ENCODE results near the gene UBAP1. TPM values are rescaled to one million over a fixed set of nuclear protein-coding genes. Genes with fewer than 3 reads are reported as not detected.
A peak's percentile ranks its signal among the peaks of the same experiment; 100 is the strongest.
"Not testable (repeated sequence)": the region's sequence is repeated elsewhere in the genome, so short reads cannot be mapped to it uniquely, and the experiment has no call there.

Gene UBAP1
- total RNA-seq, 1 experiment from 2014 or later = 46.1 TPM

DNA sequence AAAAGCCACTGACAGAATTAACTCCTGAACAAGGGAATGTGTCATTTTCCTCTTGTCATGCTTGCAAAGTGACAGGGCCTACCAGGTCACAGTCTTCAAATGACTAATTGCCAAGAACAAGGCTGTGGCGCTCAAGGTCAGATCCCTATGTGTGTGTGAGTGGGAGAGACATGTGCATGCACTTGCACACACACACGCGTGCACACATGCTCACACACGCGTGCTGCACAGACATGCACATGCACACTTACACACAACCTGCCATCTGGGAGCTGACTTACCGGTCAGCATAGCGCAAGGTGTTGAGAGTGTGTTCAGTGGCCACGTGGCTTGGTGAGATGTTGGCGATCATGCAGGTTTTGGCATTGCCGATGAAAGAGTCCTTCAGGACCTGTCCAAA is 80.5 kb downstream of the UBAP1 start:
- no peak for DNase-seq (ENCODE audit: low spot score)

DNA sequence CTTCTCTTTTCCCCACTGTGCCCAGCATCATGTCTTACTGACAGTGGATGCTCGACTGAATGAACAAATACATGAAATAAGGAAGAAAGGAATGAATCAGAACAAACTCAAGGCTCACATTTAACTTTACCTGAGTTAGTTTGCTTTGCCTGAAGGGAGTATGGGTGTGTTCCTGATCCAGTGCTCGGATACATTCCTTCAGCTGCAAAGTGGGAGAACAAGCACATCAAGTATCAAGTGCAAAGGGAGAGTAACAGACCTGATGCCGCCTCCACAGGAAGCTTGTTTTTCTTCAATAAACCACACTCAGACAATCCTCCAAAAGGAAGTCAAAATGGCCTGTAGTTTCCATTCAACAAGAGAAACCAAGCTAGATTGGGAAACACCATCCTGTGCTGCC is 84.1 kb downstream of the UBAP1 start:
- no peak for DNase-seq (ENCODE audit: low spot score)

DNA sequence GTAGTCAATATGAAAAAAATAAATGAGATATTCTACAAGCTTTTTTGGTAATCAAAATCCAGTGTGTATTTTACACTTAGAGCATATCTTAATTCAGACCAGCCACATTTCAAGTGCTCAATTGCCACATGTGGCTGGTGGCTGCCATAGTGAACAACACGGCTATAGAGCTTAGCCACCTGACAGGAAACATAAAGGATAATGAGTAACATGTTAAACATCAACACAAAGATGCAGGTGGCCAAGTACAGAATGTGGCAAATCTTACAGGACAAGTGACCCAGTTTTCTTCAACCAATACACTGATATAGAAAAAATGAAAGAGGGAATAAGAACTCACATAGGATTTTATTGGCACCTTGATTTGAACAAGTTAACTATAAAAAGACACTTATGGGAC is 88.8 kb downstream of the UBAP1 start:
- DNase-seq (ENCODE audit: low spot score) = peak; percentile 54

DNA sequence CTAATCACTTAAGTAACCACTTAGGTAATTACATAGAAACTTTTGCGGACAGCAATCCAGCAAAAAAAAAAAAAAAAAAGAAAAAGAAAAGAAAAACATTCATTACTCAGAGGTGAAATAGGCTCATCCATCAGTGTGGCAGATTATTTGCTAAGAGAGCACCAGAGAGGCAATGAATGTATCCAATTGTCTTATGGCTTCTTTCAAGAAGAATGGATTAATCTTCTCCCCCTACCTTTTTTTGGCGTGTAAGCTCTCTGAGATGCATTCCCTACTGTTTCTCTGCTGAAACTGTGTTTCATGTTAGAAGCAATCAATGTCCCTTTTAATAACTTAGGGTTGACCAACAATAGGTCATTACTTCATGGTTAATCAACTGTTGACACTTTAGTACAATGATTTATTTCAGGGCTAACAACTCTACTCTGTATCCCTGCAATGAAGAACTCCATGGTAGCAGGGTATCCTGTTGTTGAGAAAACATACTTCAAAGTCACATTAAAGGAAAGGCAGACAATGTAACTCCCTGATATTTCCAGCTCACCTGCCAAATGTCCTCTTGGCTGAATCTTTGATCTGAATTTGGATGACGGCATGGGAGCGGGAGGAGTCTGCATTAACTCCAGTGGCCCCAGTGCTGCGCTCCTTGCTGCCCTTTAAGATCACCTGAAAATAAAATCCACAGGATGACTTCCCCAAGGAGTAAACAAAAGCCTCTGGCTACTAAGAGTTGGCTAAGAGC is 92.6 kb downstream of the UBAP1 start:
- no peak for DNase-seq (ENCODE audit: low spot score)

DNA sequence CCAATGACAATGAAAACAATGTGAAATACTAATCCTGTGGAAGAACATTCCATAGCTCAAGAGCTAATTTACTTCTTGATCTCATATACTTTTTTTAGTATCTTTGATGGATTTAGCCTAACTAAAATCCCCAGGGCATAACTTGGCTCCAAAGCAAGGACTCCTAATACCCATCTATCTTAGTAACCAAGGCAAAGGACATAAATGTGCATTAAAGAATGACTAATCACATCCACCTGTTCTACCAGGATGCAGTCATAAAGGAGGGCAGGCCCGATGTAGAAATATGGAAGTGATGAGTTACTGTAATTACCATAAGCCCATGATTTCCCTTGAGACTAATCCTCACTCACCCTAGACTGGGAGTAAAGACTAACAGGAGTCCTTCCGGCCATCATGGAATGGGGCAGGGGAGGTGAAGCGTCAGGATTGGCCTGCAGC is 93.3 kb downstream of the UBAP1 start:
- peak; percentile 86 for DNase-seq (ENCODE audit: low spot score)

DNA sequence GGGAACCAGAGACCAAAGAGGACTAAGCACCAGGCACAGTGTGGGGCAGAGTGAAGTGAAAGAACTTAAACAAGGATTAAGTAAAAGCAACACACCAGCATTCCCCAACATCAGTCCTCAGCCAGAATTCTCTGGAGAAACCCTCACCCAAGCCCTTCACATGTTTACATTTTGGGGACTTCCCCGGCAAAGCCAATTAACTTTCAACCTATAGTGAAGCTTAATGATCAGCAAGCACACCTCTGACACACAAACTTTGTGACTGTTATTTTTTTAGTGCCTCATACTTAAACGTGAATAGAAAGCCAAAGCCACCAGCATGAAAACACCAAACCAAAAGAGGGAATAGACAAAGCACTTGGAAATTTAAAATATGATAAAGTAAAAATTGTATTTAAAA is 94.7 kb downstream of the UBAP1 start:
- DNase-seq (ENCODE audit: low spot score) = not testable (repeated sequence)

DNA sequence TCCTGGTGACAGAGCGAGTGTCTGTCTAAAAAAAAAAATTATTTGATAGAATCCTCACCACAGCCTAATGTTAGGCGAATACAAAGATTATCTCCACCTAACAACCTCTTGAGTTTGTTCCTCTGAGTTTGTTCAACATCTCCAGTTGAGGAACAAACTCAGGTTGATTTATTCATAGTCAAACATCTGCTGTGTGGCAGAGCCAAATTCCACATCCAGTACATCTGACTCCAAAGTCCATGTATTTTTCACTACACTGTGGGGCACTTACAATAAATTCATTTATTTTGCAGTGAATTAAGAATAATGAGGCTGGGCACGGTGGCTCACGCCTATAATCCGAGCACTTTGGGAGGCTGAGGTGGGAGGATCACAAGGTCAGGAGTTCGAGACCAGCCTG is 97.0 kb downstream of the UBAP1 start:
- DNase-seq (ENCODE audit: low spot score) = no peak

DNA sequence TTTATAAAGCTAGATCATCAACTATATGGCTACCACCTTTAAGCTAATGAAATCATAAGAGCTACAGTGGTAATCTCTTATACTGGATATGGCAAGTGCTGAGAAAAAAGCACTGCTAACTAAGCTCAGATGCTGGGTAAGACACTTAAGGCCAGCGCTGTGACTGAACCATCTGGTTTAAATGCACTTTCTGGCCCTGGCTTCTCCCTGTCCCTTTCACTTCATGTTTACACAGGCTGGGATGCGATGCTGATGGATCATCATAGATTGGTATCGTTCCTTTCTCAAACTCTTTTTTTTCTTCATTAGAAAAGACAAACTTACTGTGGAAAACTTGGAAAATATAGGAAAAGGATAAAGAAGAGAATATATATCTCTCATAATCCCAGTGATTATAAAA is 97.9 kb downstream of the UBAP1 start:
- no peak for DNase-seq (ENCODE audit: low spot score)

DNA sequence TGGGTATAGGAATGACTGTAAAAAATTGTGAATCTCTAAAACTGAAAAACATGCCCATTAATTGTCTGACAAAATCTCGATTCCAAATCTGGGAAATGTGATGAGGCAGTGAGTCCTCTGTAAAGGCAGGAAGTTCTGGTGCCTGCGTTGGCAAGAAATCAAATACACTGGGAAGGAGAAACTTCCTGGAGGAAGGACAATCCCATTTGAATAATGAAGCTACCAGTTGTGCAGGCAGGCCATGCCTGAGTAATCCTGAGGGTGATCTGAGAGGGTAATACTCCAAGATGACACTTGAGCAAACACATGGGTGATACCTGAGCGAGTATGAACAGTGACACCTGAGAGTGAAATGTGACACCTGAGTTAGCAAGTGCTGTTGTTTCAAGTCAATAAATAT is 100.6 kb downstream of the UBAP1 start:
- peak; percentile 35 for DNase-seq (ENCODE audit: low spot score)

DNA sequence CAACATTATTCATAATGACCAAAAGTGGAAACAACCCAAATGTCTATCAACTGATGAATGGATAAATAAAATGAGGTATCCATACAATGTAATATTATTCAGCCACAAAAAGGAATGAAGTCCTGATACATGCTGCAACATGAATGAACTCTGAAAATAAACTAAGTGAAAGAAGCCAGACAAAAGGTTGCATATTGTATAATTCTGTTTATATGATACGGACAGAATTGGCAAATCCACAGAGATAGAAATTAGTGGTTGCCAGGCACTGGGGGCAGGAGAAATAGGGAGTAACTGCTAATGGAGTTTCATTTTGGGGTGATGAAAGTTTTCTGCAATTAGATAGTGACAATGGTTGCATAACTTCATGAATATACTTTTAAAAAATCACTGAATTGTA is 103.3 kb downstream of the UBAP1 start:
- no peak for DNase-seq (ENCODE audit: low spot score)

DNA sequence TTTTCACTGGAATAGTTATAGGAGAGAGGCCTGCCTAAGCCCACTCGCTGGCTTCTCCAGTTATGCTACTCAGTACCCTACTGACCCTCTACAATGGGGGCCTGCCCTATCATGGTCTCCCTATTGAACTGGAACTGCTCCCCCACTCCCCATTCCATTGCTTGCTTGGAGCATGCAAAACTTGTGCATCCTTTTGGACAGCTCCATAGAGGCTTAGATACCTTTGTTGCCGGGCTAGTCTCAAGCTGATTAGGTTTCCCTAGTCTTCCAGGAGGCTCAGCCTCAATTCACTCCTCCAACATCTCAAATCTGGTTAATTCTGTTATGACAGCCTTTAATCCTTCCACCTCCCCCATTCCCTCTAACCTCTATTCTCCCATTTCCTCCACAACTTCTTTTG is 110.3 kb downstream of the UBAP1 start:
- no peak for DNase-seq (ENCODE audit: low spot score)

DNA sequence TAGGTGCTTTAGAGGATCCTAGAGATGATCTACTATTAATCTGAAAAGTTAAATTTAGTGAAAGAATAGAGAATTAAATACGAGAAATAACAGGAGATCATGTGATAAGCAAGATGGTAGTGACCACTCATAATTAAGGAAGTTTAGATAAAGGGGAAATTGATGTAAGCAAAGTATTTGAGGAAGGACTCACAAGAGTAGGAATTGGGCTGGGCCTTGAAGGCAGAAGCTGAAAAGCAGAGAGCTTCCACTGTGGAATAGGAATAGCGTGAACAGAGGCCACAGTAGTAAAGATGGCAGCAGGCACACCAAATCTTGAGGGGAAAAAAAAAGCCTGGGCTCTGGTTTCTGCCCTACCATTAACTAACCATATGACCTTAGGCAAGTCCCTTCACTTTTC is 112.2 kb downstream of the UBAP1 start:
- DNase-seq (ENCODE audit: low spot score) = no peak

DNA sequence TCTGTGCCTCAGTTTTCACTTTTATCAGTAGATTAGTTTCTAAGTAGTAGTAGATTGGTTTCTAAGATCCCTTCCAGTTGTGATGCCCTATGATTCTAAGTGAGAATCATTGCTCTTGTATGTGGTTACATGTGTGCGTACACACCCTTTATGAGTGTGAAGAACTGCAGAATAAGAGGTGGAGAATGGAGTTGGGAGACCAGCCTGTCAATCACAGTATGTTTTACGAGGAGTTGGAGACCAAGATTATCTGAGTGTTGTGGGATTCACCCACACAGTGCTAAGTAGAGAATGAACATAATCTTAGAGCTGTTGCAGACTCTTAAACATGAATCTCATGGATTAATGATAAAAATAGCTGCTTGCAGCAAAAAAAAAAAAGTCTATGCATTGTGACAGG is 112.6 kb downstream of the UBAP1 start:
- no peak for DNase-seq (ENCODE audit: low spot score)

DNA sequence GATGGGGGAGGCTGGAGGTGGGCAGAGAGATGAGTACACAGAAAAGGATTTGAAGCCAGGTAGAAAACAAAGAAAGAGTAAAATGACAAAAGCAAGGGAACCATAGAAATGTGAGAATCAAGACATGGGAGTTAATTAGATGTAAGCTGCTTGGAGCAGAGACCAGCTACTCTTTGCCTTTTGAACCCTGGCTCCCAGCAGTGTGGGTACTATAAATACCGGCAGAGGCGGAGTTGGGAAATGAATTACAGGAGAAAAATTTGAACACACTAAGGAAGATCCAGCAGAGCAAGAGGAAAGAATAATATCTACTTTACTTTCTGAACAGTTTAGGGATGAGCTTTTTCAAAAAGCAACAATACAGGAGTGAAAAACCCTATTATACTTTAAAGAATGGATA is 113.7 kb downstream of the UBAP1 start:
- DNase-seq (ENCODE audit: low spot score) = no peak

DNA sequence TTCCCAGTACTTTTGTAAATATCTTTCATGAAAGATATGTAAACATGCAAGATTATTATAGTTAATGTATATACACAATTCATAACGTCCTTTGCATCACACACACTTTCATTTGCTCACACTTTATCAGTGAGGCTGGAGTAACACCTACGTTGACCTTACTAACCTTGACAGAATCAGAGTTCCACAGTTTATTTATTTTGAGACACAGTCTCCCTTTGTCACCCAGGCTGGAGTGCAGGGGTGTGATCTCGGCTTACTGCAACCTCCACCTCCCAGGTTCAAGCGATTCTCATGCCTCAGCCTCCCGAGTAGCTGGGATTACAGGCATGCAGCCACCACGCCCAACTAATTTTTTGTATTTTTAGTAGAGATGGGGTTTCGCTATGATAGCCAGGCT is 122.2 kb downstream of the UBAP1 start:
- DNase-seq (ENCODE audit: low spot score) = not testable (repeated sequence)

Other genes with a start within 250 kb of the UBAP1 start
- gene UBAP2, start 130.2 kb upstream of the UBAP1 start, total RNA-seq (2014; rRNA removed; shearing (Covaris generic)) = 11.6 and 14.7 TPM in 2 replicates
- 18.4 and 23.0 TPM in 2 replicates for gene DCAF12, start 52.3 kb upstream of the UBAP1 start, total RNA-seq (2014; rRNA removed; shearing (Covaris generic))
- gene KIF24, start 150.2 kb downstream of the UBAP1 start, total RNA-seq (2014; rRNA removed; shearing (Covaris generic)) = 9.0 and 11.5 TPM in 2 replicates
- gene NUDT2, start 150.5 kb downstream of the UBAP1 start, total RNA-seq (2014; rRNA removed; shearing (Covaris generic)) = 52.1 and 67.4 TPM in 2 replicates
- 3.5 and 4.6 TPM in 2 replicates for gene MYORG, start 197.9 kb downstream of the UBAP1 start, total RNA-seq (2014; rRNA removed; shearing (Covaris generic))

Data from A172 (cell line).